ENCODE data around the gene MRTFA.

DNA sequence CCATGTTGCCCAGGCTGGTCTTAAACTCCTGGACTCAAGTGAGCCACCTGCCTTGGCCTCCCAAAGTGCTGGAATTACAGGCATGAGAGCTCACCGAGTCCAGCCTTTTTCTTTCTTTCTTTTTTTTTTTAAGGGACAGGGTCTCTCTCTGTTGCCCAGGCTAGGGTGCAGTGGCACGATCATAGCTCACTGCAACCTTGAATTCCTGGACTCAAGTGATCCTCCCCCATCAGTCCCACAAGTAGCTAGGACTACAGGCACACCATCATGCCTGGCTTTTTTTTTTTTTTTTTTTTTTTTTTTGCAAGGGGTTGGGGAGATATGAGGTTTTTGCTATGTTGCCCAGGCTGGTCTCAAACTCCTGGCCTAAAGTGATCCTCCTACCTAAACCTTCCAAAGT lies 78.5 kb downstream of the MRTFA start:
- TF ChIP-seq, protein P1, sequence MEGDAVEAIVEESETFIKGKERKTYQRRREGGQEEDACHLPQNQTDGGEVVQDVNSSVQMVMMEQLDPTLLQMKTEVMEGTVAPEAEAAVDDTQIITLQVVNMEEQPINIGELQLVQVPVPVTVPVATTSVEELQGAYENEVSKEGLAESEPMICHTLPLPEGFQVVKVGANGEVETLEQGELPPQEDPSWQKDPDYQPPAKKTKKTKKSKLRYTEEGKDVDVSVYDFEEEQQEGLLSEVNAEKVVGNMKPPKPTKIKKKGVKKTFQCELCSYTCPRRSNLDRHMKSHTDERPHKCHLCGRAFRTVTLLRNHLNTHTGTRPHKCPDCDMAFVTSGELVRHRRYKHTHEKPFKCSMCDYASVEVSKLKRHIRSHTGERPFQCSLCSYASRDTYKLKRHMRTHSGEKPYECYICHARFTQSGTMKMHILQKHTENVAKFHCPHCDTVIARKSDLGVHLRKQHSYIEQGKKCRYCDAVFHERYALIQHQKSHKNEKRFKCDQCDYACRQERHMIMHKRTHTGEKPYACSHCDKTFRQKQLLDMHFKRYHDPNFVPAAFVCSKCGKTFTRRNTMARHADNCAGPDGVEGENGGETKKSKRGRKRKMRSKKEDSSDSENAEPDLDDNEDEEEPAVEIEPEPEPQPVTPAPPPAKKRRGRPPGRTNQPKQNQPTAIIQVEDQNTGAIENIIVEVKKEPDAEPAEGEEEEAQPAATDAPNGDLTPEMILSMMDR (IDR thresholded peaks at IDR 0.05 in 2 of 3, conservative IDR thresholded peaks at IDR 0.05 in 1 of 3; ENCODE audit: borderline replicate concordance in 1 of 3, insufficient read depth in 1 of 3, low read depth in 2 of 3, low read length in 2 of 3) = no peak
- TF ChIP-seq RAD21 (IDR thresholded peaks at IDR 0.05; ENCODE audit: low read depth) (no peak), ZFX (IDR thresholded peaks at IDR 0.05) (no peak), POLR2A (IDR thresholded peaks at IDR 0.05; ENCODE audit: borderline replicate concordance, extremely low read depth, insufficient read depth, insufficient read length) (no peak), SIN3A (IDR thresholded peaks at IDR 0.05; ENCODE audit: low read depth) (no peak), YY1 (IDR thresholded peaks at IDR 0.05; ENCODE audit: extremely low read depth, insufficient replicate concordance, low read depth, low read length) (no peak), EGR1 (IDR thresholded peaks at IDR 0.05; ENCODE audit: low read depth) (no peak), FOSL1 (IDR thresholded peaks at IDR 0.05; ENCODE audit: low read depth) (no peak)
- TF ChIP-seq, protein P2, sequence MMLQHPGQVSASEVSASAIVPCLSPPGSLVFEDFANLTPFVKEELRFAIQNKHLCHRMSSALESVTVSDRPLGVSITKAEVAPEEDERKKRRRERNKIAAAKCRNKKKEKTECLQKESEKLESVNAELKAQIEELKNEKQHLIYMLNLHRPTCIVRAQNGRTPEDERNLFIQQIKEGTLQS (IDR thresholded peaks at IDR 0.05) = no peak
